ENCODE data around the gene IFIT1B. TPM values are rescaled to one million over a fixed set of nuclear protein-coding genes. Genes with fewer than 3 reads are reported as not detected.
A peak's percentile ranks its signal among the peaks of the same experiment; 100 is the strongest.
"Not testable (repeated sequence)": the region's sequence is repeated elsewhere in the genome, so short reads cannot be mapped to it uniquely, and the experiment has no call there.

Gene IFIT1B
- total and polyA plus RNA-seq, 5 donors = not detected

DNA sequence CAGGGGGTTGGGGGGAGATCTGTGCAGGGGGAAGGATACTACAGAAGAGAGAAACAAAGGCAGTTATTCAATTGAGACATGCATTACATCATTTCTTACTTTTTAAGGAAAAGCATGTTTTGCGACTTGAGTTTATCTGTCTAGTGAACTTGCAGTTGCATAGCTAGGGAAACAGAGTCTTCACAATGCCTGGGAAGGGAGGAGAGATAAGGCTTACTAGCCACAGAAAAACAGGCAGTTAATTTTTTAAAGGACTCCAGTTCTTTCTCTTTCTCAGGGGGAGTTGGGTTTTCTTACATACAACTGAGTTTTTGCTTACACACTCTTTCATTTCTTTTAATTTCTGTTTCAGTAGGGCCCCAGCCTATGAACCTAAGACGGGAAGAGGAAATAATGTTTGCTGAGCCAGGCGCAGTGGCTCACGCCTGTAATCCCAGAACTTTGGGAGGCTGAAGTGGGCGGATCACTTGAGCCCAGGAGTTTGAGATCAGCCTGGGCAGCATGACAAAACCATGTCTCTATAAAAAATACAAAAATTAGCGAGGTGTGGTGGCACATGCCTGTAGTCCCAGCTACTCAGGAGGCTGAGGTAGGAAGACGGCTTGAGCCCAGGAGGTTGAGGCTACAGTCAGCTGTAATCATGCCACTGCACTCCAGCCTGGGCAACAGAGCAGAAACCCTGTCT lies 27.1 kb upstream of the IFIT1B start:
- H3K9me3 ChIP-seq (ENCODE audit: control insufficient read depth, low read length); H3K4me3 ChIP-seq (ENCODE audit: low read length); H3K27me3 ChIP-seq (ENCODE audit: control insufficient read depth, insufficient read depth); intact Hi-C loops (cut with DNase I): not testable (repeated sequence)
- DNase-seq = peak; percentile 62 to 79 (median 73)
- H3K4me1 ChIP-seq (ENCODE audit: control insufficient read depth, insufficient read depth, low read length) = peaks cover 19% of the 10 kb centered on the region
- 25% methylated on average over 7 of the region's 7 CpGs for WGBS
- peak overlapping the region; percentile 96 for H3K27ac ChIP-seq (ENCODE audit: low read length)
- peak; percentile 59 to 63 for ATAC-seq

DNA sequence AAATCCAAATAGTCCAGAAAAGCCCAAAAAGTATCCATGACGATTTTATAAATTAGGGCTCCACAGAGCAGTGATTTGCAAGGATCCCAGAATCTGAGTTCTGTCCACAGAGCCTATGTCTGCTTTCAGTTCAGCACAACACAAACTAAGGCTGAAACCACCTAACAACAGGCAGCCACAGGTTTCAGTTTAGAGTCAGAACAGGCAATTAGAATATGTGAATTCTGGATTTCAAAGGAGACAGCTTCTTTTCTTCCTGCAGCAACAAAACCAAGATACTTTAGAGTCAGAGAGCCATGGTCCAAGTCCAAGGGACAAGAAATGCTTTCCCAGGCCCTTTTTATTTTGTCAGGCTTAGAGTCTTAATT lies 26.5 kb upstream of the IFIT1B start:
- ATAC-seq = peak in 1 of 2 donors; percentile 25
- Histone ChIP-seq H3K4me3 (ENCODE audit: low read length) (no peak overlapping the region), H3K9me3 (ENCODE audit: control insufficient read depth, low read length) (no peaks in the 10 kb centered on the region), H3K27ac (ENCODE audit: low read length) (peak overlapping the region; percentile 96), H3K4me1 (ENCODE audit: control insufficient read depth, insufficient read depth, low read length) (peaks cover 19% of the 10 kb centered on the region), H3K27me3 (ENCODE audit: control insufficient read depth, insufficient read depth) (no peaks in the 10 kb centered on the region)
- DNase-seq = no peak
- WGBS = 64% methylated on average over 1 of the region's 1 CpG
- intact Hi-C loops (cut with DNase I) = no loop called here

DNA sequence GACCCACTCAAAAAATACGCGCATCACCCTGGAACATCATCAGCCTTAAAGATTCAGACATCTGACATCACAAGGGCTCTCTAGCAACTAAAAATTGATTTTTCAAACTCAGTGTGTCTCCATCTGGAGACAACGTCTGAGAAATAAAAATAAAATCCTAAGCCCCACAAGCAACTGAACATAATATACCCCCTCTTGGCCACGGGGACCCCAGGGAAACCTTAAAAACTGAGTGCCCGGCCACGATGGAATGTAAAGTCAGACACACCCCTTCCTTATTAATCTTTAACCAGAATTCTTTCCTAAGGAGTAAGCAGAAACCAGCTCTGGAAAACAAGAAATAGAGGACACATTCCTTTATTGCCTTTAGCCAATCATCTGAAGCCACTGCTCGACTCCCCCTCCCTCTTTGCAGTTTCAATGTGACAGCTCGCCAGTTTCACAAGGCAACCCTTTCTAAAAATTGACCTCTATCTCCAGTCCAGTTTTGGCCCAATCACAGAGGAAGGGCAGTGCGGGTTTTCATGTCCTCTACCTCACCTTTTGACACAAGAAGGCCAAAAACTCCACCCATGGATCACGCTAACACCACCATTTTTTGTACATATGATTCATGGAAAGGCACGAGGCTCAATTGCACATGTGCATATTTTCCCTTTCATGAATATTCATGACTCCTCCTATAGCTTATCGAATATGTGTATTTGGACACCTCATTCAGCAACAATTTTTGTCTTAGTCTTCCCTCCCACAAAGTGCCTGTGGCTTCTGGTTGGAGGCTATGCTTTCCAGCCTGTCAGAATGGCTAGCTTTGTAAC lies 25.9 kb upstream of the IFIT1B start:
- WGBS = 34% methylated on average over 12 of the region's 12 CpGs
- H3K4me3 ChIP-seq (ENCODE audit: low read length) = no peak overlapping the region

DNA sequence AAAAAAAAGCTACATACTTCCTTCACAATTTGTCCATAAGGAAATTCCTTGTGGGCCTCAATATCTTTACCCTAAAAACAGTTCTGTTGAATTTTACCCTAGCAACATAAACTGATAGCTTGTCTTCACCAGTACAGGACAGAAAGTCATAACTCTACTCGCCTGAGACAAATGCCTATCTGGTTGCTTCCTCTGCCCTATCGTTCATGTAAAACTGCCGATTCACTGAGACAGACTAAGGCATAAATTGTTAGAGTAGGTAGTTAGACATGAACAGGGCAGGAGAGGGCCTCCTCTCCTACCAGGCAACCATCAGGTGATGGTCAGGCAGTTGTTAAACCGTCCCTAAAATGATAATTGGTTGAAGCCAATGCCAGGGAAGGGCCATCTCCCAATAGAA lies 25.1 kb upstream of the IFIT1B start:
- DNase-seq = no peak
- H3K27ac ChIP-seq (ENCODE audit: low read length) = no peak overlapping the region
- H3K4me3 ChIP-seq (ENCODE audit: low read length) = no peak overlapping the region
- intact Hi-C loops (cut with DNase I) = no loop called here
- H3K4me1 ChIP-seq (ENCODE audit: control insufficient read depth, insufficient read depth, low read length) = peaks cover 14% of the 10 kb centered on the region
- WGBS = 75% methylated on average over 4 of the region's 4 CpGs
- H3K27me3 ChIP-seq (ENCODE audit: control insufficient read depth, insufficient read depth) = no peaks in the 10 kb centered on the region
- no peak for ATAC-seq
- no peaks in the 10 kb centered on the region for H3K9me3 ChIP-seq (ENCODE audit: control insufficient read depth, low read length)

More for the DNA sequence above, 25.9 kb upstream of the IFIT1B start:
- no peaks in the 10 kb centered on the region for H3K27me3 ChIP-seq (ENCODE audit: control insufficient read depth, insufficient read depth)
- H3K4me1 ChIP-seq (ENCODE audit: control insufficient read depth, insufficient read depth, low read length) = peaks cover 17% of the 10 kb centered on the region
- intact Hi-C loops (cut with DNase I) = no loop called here
- peak overlapping the region; percentile 96 for H3K27ac ChIP-seq (ENCODE audit: low read length)
- ATAC-seq = peak; percentile 73 to 79
- peak; percentile 41 to 65 (median 53) for DNase-seq
- H3K9me3 ChIP-seq (ENCODE audit: control insufficient read depth, low read length) = no peaks in the 10 kb centered on the region

DNA sequence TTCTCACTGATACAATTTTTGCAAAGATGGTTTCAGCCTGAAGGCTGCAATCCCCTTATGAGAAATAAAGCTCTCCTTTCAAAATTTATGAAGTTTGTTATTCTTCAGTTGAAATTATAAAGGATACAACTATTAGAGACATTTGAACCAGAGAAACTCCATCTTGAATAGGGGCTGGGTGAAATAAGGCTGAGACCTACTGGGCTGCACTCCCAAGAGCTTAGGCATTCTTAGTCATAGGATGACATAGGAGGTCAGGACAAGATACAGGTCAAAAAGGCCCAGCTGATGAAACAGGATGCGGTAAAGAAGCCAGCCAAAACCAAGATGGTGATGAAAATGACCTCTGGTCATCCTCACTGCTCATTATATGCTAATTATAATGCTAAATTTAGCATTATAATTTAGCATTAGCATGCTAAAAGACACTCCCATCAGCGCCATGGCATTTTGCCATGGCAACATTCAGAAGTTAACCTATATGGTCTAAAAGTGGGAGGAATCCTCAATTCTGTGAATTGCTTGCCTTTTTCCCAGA lies 22.4 kb upstream of the IFIT1B start:
- Histone ChIP-seq H3K27me3 (ENCODE audit: control insufficient read depth, insufficient read depth) (no peaks in the 10 kb centered on the region), H3K27ac (ENCODE audit: low read length) (no peak overlapping the region), H3K4me3 (ENCODE audit: low read length) (no peak overlapping the region), H3K9me3 (ENCODE audit: control insufficient read depth, low read length) (no peaks in the 10 kb centered on the region), H3K4me1 (ENCODE audit: control insufficient read depth, insufficient read depth, low read length) (peaks cover 10% of the 10 kb centered on the region)
- ATAC-seq (no peak), DNase-seq (no peak)
- 93% methylated on average over 2 of the region's 2 CpGs for WGBS
- intact Hi-C loops (cut with DNase I) = no loop called here

DNA sequence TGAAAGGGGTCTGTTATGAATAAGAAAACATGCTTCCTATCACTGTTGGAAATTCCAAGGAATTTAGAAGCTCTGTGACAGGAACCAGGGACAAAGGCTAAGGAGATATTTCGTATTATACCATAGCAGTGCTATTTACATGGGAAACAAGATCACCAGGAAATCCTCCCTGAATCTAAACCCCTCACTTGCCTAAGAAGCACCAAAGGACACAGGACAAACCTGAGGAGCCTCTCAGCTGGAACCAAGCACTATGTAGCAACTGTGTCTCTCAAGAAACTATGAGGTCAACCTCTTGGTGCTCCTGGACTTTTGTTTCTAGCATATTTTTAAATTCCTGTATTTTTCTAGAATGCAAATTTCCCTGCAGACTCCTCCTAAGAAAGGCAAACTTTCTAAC lies 20.8 kb upstream of the IFIT1B start:
- ATAC-seq = no peak
- Histone ChIP-seq H3K4me3 (ENCODE audit: low read length) (no peak overlapping the region), H3K27ac (ENCODE audit: low read length) (no peak overlapping the region), H3K4me1 (ENCODE audit: control insufficient read depth, insufficient read depth, low read length) (peaks cover 5% of the 10 kb centered on the region), H3K27me3 (ENCODE audit: control insufficient read depth, insufficient read depth) (no peaks in the 10 kb centered on the region), H3K9me3 (ENCODE audit: control insufficient read depth, low read length) (no peaks in the 10 kb centered on the region)
- no peak for DNase-seq
- WGBS = 50% methylated on average over 1 of the region's 1 CpG
- intact Hi-C loops (cut with DNase I) = no loop called here

DNA sequence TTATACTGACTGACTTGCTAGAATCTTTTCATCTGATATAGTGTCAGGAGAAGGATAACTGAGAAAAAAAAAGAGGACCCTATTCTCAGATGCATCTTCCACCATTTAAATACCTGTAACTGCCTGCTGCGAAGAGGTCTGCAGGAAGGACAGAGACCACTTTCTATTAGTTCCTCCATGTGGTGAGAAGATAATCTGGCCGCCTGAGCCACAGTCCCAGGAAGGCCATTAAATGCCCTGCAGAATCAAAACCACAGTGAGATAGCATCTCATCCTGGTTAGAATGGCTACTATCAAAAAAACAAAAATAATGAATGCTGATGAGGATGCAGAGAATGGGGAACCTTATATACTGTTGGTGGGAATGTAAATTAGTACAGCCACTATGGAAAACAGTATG lies 19.9 kb upstream of the IFIT1B start:
- WGBS = 89% methylated on average over 2 of the region's 2 CpGs
- no peak for DNase-seq
- Histone ChIP-seq H3K27me3 (ENCODE audit: control insufficient read depth, insufficient read depth) (no peaks in the 10 kb centered on the region), H3K27ac (ENCODE audit: low read length) (no peak overlapping the region), H3K9me3 (ENCODE audit: control insufficient read depth, low read length) (no peaks in the 10 kb centered on the region), H3K4me3 (ENCODE audit: low read length) (no peak overlapping the region), H3K4me1 (ENCODE audit: control insufficient read depth, insufficient read depth, low read length) (peaks cover 7% of the 10 kb centered on the region)
- ATAC-seq = no peak
- intact Hi-C loops (cut with DNase I) = no loop called here

DNA sequence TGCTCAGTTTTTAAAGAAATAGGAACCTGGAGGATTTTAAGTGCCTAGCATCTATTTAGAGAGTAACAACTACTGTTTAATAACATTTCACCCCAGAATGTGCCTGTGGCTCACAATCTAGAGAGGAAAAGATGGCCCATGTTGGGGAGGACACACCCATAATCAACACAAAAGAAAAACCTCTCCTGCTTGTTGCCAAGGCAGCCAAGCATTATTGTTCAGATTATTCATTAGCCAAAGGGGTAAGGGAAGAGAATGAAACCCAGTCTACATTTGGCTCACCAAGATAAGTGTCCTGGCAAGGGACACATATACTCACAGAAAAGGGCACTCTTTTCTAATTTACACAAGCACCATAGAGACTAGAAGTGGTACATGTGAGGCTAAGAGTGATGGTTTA lies 17.7 kb upstream of the IFIT1B start:
- H3K27ac ChIP-seq (ENCODE audit: low read length) = no peak overlapping the region
- H3K4me1 ChIP-seq (ENCODE audit: control insufficient read depth, insufficient read depth, low read length) = peaks cover 9% of the 10 kb centered on the region
- H3K27me3 ChIP-seq (ENCODE audit: control insufficient read depth, insufficient read depth) = no peaks in the 10 kb centered on the region
- intact Hi-C loops (cut with DNase I) = no loop called here
- H3K9me3 ChIP-seq (ENCODE audit: control insufficient read depth, low read length) = no peaks in the 10 kb centered on the region
- H3K4me3 ChIP-seq (ENCODE audit: low read length) = no peak overlapping the region
- peak in 1 of 2 donors; percentile 71 for ATAC-seq
- DNase-seq = no peak

DNA sequence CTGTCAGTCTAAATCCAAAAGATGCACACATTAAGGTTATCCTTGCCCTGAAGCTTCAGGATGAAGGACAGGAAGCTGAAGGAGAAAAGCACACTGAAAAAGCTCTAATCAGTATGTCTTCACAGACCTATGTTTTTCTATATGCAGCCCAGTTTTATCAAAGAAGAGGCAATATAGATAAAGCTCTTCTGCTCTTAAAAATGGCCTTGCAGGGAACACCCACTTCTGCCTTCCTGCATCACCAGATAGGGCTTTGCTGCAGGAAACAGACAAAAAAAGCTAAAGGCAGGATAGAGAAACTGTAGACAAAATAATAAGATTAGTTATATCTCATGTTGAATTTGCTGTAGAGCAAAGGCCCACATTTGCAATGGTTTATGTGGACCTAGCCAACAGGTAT lies 14.9 kb upstream of the IFIT1B start:
- Histone ChIP-seq H3K9me3 (ENCODE audit: control insufficient read depth, low read length) (no peaks in the 10 kb centered on the region), H3K27me3 (ENCODE audit: control insufficient read depth, insufficient read depth) (no peaks in the 10 kb centered on the region), H3K4me1 (ENCODE audit: control insufficient read depth, insufficient read depth, low read length) (peaks cover 15% of the 10 kb centered on the region), H3K27ac (ENCODE audit: low read length) (no peak overlapping the region), H3K4me3 (ENCODE audit: low read length) (no peak overlapping the region)
- no peak for ATAC-seq
- intact Hi-C loops (cut with DNase I) = no loop called here
- DNase-seq = no peak

DNA sequence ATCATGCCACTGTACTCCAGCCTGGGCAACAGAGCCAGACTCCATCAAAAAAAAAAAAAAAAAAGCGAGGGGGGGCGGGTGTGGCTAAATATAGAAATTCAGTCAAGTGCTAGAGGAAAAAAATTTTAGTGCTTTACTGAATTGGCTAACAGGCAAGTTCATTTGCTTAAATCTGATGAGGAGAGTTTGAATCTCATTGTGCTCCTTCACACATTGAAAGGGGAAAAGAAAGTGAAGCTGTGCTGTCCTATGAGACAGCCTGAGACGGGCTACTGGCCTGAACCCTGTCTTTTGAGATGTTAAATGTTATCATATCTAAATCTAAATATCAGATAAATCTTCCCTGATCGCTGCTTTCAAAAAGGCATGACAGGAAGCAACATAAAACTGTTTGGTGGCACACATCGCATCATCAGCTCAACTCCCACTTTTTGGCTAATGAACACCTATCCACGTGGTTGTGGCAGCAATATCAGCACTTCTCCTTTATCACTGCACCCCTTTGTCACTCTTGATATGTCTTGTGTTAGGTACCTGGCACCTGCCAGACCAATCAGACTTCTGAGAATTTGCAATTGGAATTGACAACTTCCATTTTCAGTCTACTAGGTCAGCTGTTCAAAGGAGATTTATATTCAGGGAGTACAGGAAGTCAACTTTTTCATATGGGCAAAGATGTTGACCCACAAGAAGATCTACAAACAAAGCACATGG lies 14.0 kb upstream of the IFIT1B start:
- ATAC-seq (no peak), DNase-seq (no peak)
- Histone ChIP-seq H3K27me3 (ENCODE audit: control insufficient read depth, insufficient read depth) (no peaks in the 10 kb centered on the region), H3K27ac (ENCODE audit: low read length) (no peak overlapping the region), H3K9me3 (ENCODE audit: control insufficient read depth, low read length) (no peaks in the 10 kb centered on the region), H3K4me1 (ENCODE audit: control insufficient read depth, insufficient read depth, low read length) (peaks cover 16% of the 10 kb centered on the region), H3K4me3 (ENCODE audit: low read length) (no peak overlapping the region)
- intact Hi-C loops (cut with DNase I) = no loop called here
- 58% methylated on average over 6 of the region's 6 CpGs for WGBS

DNA sequence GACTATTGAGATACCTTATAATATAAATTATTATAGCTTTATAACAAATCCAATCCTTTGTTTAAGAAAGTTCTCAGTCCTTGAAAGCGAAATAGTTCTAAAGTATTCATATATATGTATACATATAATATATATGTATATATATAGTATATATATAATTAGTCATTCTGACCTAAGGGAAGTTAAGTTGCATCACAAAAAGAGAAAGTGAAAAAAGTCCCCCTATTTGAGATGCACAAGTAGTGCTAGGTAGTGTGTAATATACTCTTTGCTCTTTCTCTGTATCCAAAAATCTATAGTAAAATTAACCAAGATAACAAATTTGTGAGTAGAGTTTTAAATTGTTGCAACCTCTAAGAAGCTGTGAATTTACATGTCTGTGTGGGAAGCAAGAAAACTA lies 13.3 kb upstream of the IFIT1B start:
- WGBS = 98% methylated on average over 1 of the region's 1 CpG
- H3K27ac ChIP-seq (ENCODE audit: low read length) = no peak overlapping the region
- intact Hi-C loops (cut with DNase I) = no loop called here
- H3K27me3 ChIP-seq (ENCODE audit: control insufficient read depth, insufficient read depth) = no peaks in the 10 kb centered on the region
- no peaks in the 10 kb centered on the region for H3K9me3 ChIP-seq (ENCODE audit: control insufficient read depth, low read length)
- DNase-seq = no peak
- ATAC-seq = no peak
- H3K4me3 ChIP-seq (ENCODE audit: low read length) = no peak overlapping the region
- peaks cover 17% of the 10 kb centered on the region for H3K4me1 ChIP-seq (ENCODE audit: control insufficient read depth, insufficient read depth, low read length)

Measured in right cardiac atrium (tissue), 5 donors.